HG02852 (cell line): ENCODE results near the gene UBL5.

Experiments
- ATAC-seq: cut with Tn5 transposase; IDR thresholded peaks from one replicate; pipeline ENCODE4 v1.9.1; 2021; ENCODE audit warnings: mild to moderate bottlenecking, moderate library complexity; ENCODE audit not compliant: unreplicated experiment

Gene UBL5

GRCh38 chr19:9849791-9850190, 22.1 kb downstream of the UBL5 start:
- no peak for ATAC-seq

- ATAC-seq = no peak
Measured at GRCh38 chr19:9850235-9850959, 22.7 kb downstream of the UBL5 start.

- ATAC-seq = no peak
Measured at GRCh38 chr19:9854282-9854846, 26.6 kb downstream of the UBL5 start.

- ATAC-seq = no peak
Measured at GRCh38 chr19:9856609-9857008, 28.9 kb downstream of the UBL5 start.

- ATAC-seq = no peak
Measured at GRCh38 chr19:9857076-9857721, 29.5 kb downstream of the UBL5 start.

GRCh38 chr19:9857920-9858746, 30.4 kb downstream of the UBL5 start:
- no peak for ATAC-seq

- no peak for ATAC-seq
Measured at GRCh38 chr19:9858766-9859165, 31.0 kb downstream of the UBL5 start.

- ATAC-seq = no peak
Measured at GRCh38 chr19:9860407-9860806, 32.7 kb downstream of the UBL5 start.

GRCh38 chr19:9861503-9861902, 33.8 kb downstream of the UBL5 start:
- ATAC-seq = no peak

- no peak for ATAC-seq
Measured at GRCh38 chr19:9862938-9863337, 35.2 kb downstream of the UBL5 start.

GRCh38 chr19:9863759-9864158, 36.0 kb downstream of the UBL5 start:
- ATAC-seq = no peak

- no peak for ATAC-seq
Measured at GRCh38 chr19:9865732-9866501, 38.2 kb downstream of the UBL5 start.

GRCh38 chr19:9868983-9869617, 41.4 kb downstream of the UBL5 start:
- no peak for ATAC-seq

- ATAC-seq = no peak
Measured at GRCh38 chr19:9871626-9872338, 44.1 kb downstream of the UBL5 start.

GRCh38 chr19:9872618-9873242, 45.0 kb downstream of the UBL5 start:
- ATAC-seq = no peak

- ATAC-seq = no peak
Measured at GRCh38 chr19:9875031-9875627, 47.4 kb downstream of the UBL5 start.

- ATAC-seq = no peak
Measured at GRCh38 chr19:9875796-9876195, 48.1 kb downstream of the UBL5 start.

GRCh38 chr19:9877780-9878510, 50.2 kb downstream of the UBL5 start:
- ATAC-seq = no peak
